AG04450 (cell line): ENCODE results near the gene PLXNA2. TPM values are rescaled to one million over a fixed set of nuclear protein-coding genes. Genes with fewer than 3 reads are reported as not detected.

Experiments used
- CTCF ChIA-PET: fragments of 300-600, 350-600 bp; formaldehyde crosslinking; extraction: SDS; loops from one replicate; lab custom pipeline; 2022; ENCODE audit warnings: antibody characterized with exemption, inconsistent platforms; lab: Charles Lee
- POLR2A ChIA-PET: fragments of 350-600 bp; formaldehyde crosslinking; extraction: SDS; loops from one replicate; lab custom pipeline; 2021; ENCODE audit warnings: antibody characterized with exemption, inconsistent platforms; lab: Yijun Ruan, JAX
- DNase-seq: peaks from one replicate; pipeline ENCODE4 v3.0.0-alpha.2; 2011; ENCODE audit warnings: low read depth, low spot score
- H3K27ac ChIP-seq: one replicate; pipeline ENCODE4 v1.5.1; 2012; ENCODE audit warnings: low read depth, low read length, control low read depth
- H3K27me3 ChIP-seq: one replicate; pipeline ENCODE4 v1.6.0; 2012; ENCODE audit warnings: low read length; ENCODE audit not compliant: control insufficient read depth, insufficient read depth
- H3K4me3 ChIP-seq: 2 replicates; pipeline ENCODE4 v1.5.1; 2011; ENCODE audit warnings: mild to moderate bottlenecking, low read depth, low read length, control low read depth
- H3K9me3 ChIP-seq: 2 replicates; pipeline ENCODE4 v1.5.1; 2012; ENCODE audit warnings: low read length; ENCODE audit not compliant: control insufficient read depth, insufficient read depth
- polyA plus RNA-seq: library from polyadenylated mRNA; depleted of rRNA; stranded (reverse); fragments of >200 nt; gene quantifications from 2 replicates; pipeline ENCODE4 v1.2.3, GENCODE V29; 2011
- TF ChIP-seq, protein P1 (sequence below): IDR thresholded peaks from 2 replicates; pipeline ENCODE4 v1.5.1; 2011; ENCODE audit warnings: low read depth, low read length, control low read depth, inconsistent platforms

Gene PLXNA2
- polyA plus RNA-seq, 1 experiment: 0.10 TPM

GRCh38 chr1:208289716-208290115 is 45.5 kb upstream of the PLXNA2 start:
- ChIA-PET POLR2A (no interaction called here), CTCF (interaction anchor here (1.7 kb wide), 1 partner anchor 268 kb away, joined by 10 read pairs; no protein-coding TSS in a partner anchor)
- DNase-seq: no peak

GRCh38 chr1:208288495-208288894 is 44.3 kb upstream of the PLXNA2 start:
- TF ChIP-seq, protein P1, sequence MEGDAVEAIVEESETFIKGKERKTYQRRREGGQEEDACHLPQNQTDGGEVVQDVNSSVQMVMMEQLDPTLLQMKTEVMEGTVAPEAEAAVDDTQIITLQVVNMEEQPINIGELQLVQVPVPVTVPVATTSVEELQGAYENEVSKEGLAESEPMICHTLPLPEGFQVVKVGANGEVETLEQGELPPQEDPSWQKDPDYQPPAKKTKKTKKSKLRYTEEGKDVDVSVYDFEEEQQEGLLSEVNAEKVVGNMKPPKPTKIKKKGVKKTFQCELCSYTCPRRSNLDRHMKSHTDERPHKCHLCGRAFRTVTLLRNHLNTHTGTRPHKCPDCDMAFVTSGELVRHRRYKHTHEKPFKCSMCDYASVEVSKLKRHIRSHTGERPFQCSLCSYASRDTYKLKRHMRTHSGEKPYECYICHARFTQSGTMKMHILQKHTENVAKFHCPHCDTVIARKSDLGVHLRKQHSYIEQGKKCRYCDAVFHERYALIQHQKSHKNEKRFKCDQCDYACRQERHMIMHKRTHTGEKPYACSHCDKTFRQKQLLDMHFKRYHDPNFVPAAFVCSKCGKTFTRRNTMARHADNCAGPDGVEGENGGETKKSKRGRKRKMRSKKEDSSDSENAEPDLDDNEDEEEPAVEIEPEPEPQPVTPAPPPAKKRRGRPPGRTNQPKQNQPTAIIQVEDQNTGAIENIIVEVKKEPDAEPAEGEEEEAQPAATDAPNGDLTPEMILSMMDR: no peak
- no peak overlapping the region for H3K27ac ChIP-seq
- POLR2A ChIA-PET: no interaction called here
- no peak overlapping the region for H3K4me3 ChIP-seq
- no peaks in the 10 kb centered on the region for H3K9me3 ChIP-seq
- CTCF ChIA-PET: interaction anchor here (1.7 kb wide), 1 partner anchor 267 kb away, joined by 10 read pairs; no protein-coding TSS in a partner anchor
- no peak for DNase-seq
- peaks cover under 1% of the 10 kb centered on the region for H3K27me3 ChIP-seq

More at GRCh38 chr1:208289716-208290115, 45.5 kb upstream of the PLXNA2 start:
- TF ChIP-seq, protein P1: no peak
- Histone ChIP-seq H3K27me3 (peaks cover 2% of the 10 kb centered on the region), H3K27ac (no peak overlapping the region), H3K4me3 (no peak overlapping the region), H3K9me3 (no peaks in the 10 kb centered on the region)

GRCh38 chr1:208280681-208281450 is 36.7 kb upstream of the PLXNA2 start:
- Histone ChIP-seq H3K4me3 (no peak overlapping the region), H3K27ac (no peak overlapping the region), H3K9me3 (no peaks in the 10 kb centered on the region), H3K27me3 (no peaks in the 10 kb centered on the region)
- DNase-seq: no peak
- TF ChIP-seq, protein P1: no peak
- ChIA-PET CTCF (no interaction called here), POLR2A (no interaction called here)

- Histone ChIP-seq H3K9me3 (no peaks in the 10 kb centered on the region), H3K4me3 (no peak overlapping the region), H3K27me3 (peaks cover 2% of the 10 kb centered on the region), H3K27ac (no peak overlapping the region)
- ChIA-PET CTCF (no interaction called here), POLR2A (no interaction called here)
- TF ChIP-seq, protein P1: no peak
- DNase-seq: no peak
Observed at GRCh38 chr1:208279826-208280588, 35.8 kb upstream of the PLXNA2 start.
